Choroid plexus epithelial cell (primary cell): Measurements from ENCODE around the gene SIDT2.
"Not testable (repeated sequence)": the region's sequence is repeated elsewhere in the genome, so short reads cannot be mapped to it uniquely, and the experiment has no call there.

ENCODE experiments used
- DNase-seq: peaks from one replicate; pipeline ENCODE4 v3.0.0-alpha.2; 2010; ENCODE audit warnings: low read depth
- H3K4me3 ChIP-seq: 2 replicates; pipeline ENCODE4 v1.5.1; 2011; ENCODE audit warnings: low read depth, mild to moderate bottlenecking, control low read depth, low read length, moderate library complexity
- CTCF ChIP-seq: conservative IDR thresholded peaks from 2 replicates; pipeline ENCODE4 v1.5.1; 2011; ENCODE audit warnings: low read depth, mild to moderate bottlenecking, control low read depth, inconsistent platforms, low read length, moderate library complexity

The SIDT2 gene

GRCh38 chr11:117206859-117207258 lies 28.3 kb downstream of the SIDT2 start:
- H3K4me3 ChIP-seq, DNase-seq: not testable (repeated sequence)
- peak; percentile 22 for TF ChIP-seq CTCF

GRCh38 chr11:117207481-117207880 lies 28.9 kb downstream of the SIDT2 start:
- H3K4me3 ChIP-seq, DNase-seq: not testable (repeated sequence)

GRCh38 chr11:117208710-117209109 lies 30.2 kb downstream of the SIDT2 start:
- DNase-seq, H3K4me3 ChIP-seq: not testable (repeated sequence)
- peak; percentile 22 for TF ChIP-seq CTCF

GRCh38 chr11:117209351-117210125 lies 31.0 kb downstream of the SIDT2 start:
- DNase-seq, H3K4me3 ChIP-seq: not testable (repeated sequence)

- DNase-seq, result no peak
- no peak for TF ChIP-seq CTCF
- no peak overlapping the region for H3K4me3 ChIP-seq
Measured at GRCh38 chr11:117210620-117211019, 32.1 kb downstream of the SIDT2 start.

GRCh38 chr11:117212697-117213355 lies 34.3 kb downstream of the SIDT2 start:
- no peak overlapping the region for H3K4me3 ChIP-seq
- no peak for DNase-seq
- no peak for TF ChIP-seq CTCF

- DNase-seq, result no peak
- no peak overlapping the region for H3K4me3 ChIP-seq
- no peak for TF ChIP-seq CTCF
Measured at GRCh38 chr11:117214404-117215110, 36.0 kb downstream of the SIDT2 start.
